Measurements from ENCODE around the gene TBC1D4.

- TF ChIP-seq CTCF (conservative IDR thresholded peaks at IDR 0.05; ENCODE audit: low read length) (no peak), EZH2phosphoT487 (IDR thresholded peaks at IDR 0.05; ENCODE audit: borderline replicate concordance) (no peak)
Measured at GRCh38 chr13:75399879-75400217, 82.1 kb downstream of the TBC1D4 start.
